Hepatocyte (in vitro differentiated cells): ENCODE results near the gene NOL3. TPM values are rescaled to one million over a fixed set of nuclear protein-coding genes. Genes with fewer than 3 reads are reported as not detected.

Experiments used
- DNase-seq: peaks from one replicate; pipeline ENCODE4 v3.0.0-alpha.2; 2016; ENCODE audit warnings: low spot score
- H2AFZ ChIP-seq: fragments of 200-600 bp; sonication (generic); 2 replicates; pipeline ENCODE4 v1.6.0; 2016; ENCODE audit warnings: antibody characterized with exemption, mild to moderate bottlenecking
- H3K27ac ChIP-seq: fragments of 200-600 bp; sonication (generic); 2 replicates; pipeline ENCODE4 v1.5.1; 2016; ENCODE audit warnings: mild to moderate bottlenecking
- H3K27me3 ChIP-seq: fragments of 200-600 bp; sonication (generic); 2 replicates; pipeline ENCODE4 v1.6.1; 2016
- H3K36me3 ChIP-seq: fragments of 200-600 bp; sonication (generic); replicated peaks from 2 replicates; pipeline ENCODE4 v1.5.1; 2016; ENCODE audit warnings: low read depth; ENCODE audit not compliant: insufficient read depth
- H3K4me1 ChIP-seq: fragments of 200-600 bp; sonication (generic); 2 replicates; pipeline ENCODE4 v1.5.1; 2016; ENCODE audit warnings: mild to moderate bottlenecking, moderate library complexity; ENCODE audit not compliant: insufficient read depth
- H3K4me2 ChIP-seq: fragments of 200-600 bp; sonication (generic); 2 replicates; pipeline ENCODE4 v1.6.0; 2016
- H3K4me3 ChIP-seq: fragments of 200-600 bp; sonication (generic); 2 replicates; pipeline ENCODE4 v1.5.1; 2016; ENCODE audit warnings: mild to moderate bottlenecking
- H3K79me2 ChIP-seq: fragments of 200-600 bp; sonication (generic); 2 replicates; pipeline ENCODE4 v1.6.0; 2017; ENCODE audit warnings: mild to moderate bottlenecking
- H3K9me2 ChIP-seq: fragments of 200-600 bp; sonication (generic); replicated peaks from 2 replicates; pipeline ENCODE4 v1.6.0; 2017; ENCODE audit warnings: mild to moderate bottlenecking; ENCODE audit not compliant: insufficient read depth
- H3K9me3 ChIP-seq: fragments of 200-600 bp; sonication (generic); 2 replicates; pipeline ENCODE4 v1.5.1; 2016; ENCODE audit warnings: low read depth, mild to moderate bottlenecking
- H4K20me1 ChIP-seq: fragments of 200-600 bp; sonication (generic); 2 replicates; pipeline ENCODE4 v1.6.0; 2016; ENCODE audit warnings: mild to moderate bottlenecking; ENCODE audit not compliant: insufficient read depth, poor library complexity, severe bottlenecking
- EZH2 ChIP-seq: fragments of 200-600 bp; sonication (generic); IDR thresholded peaks from 2 replicates; pipeline ENCODE4 v1.6.1; 2016; ENCODE audit warnings: antibody characterized with exemption, mild to moderate bottlenecking, borderline replicate concordance
- EZH2phosphoT487 ChIP-seq: fragments of 200-600 bp; sonication (generic); IDR thresholded peaks from one replicate; pipeline ENCODE4 v1.6.1; 2018; ENCODE audit warnings: antibody characterized with exemption, mild to moderate bottlenecking, low read depth, moderate library complexity; ENCODE audit not compliant: unreplicated experiment, severe bottlenecking
- WGBS: methylation state at CpG from one replicate; pipeline ENCODE4 v1.1.6; 2016; ENCODE audit warnings: low lambda C conversion rate; ENCODE audit errors: missing lambda C conversion rate; 5-methylcytosine and 5-hydroxymethylcytosine counted together
- polyA plus RNA-seq: library from polyadenylated mRNA; unstranded; fragments of >200 nt; fragmentation: Nextera tagmentation; extraction: Ambion mirVana; gene quantifications from 2 replicates; pipeline ENCODE4 v1.2.1, GENCODE V29; 2016
- total RNA-seq: library from RNA; depleted of rRNA; stranded (reverse); fragments of >200 nt; gene quantifications from 2 replicates; pipeline ENCODE4 v1.2.3, GENCODE V29; 2014
- TF ChIP-seq, protein P1 (sequence below): fragments of 200-600 bp; sonication (generic); IDR thresholded peaks from 2 replicates; pipeline ENCODE4 v1.5.1; 2016; ENCODE audit warnings: antibody characterized with exemption, mild to moderate bottlenecking; ENCODE audit not compliant: poor library complexity

The NOL3 gene
- total and polyA plus RNA-seq, 2 experiments from 2014 or later, result 9.3 to 10.9 TPM

DNA sequence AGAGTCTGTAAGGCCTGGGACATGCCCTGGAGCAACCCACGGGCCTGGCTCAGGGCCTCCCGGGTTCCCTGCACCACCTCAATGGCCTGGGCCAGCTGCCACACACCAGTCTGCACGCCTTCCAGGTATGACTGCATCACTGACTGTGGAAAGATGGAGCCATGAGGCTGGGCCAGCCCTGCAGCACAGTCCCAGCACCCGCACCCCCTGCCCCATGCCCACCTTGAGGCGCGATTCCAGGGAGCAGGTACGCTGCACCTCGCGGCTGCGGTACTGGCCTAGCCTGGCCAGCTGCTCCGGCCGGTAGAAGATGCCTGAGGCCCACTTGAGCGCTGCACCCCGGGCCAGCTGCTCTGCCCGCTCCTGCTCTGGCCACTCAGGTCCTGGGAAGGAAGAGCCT, 18.5 kb downstream of the NOL3 start:
- TF ChIP-seq, protein P1, sequence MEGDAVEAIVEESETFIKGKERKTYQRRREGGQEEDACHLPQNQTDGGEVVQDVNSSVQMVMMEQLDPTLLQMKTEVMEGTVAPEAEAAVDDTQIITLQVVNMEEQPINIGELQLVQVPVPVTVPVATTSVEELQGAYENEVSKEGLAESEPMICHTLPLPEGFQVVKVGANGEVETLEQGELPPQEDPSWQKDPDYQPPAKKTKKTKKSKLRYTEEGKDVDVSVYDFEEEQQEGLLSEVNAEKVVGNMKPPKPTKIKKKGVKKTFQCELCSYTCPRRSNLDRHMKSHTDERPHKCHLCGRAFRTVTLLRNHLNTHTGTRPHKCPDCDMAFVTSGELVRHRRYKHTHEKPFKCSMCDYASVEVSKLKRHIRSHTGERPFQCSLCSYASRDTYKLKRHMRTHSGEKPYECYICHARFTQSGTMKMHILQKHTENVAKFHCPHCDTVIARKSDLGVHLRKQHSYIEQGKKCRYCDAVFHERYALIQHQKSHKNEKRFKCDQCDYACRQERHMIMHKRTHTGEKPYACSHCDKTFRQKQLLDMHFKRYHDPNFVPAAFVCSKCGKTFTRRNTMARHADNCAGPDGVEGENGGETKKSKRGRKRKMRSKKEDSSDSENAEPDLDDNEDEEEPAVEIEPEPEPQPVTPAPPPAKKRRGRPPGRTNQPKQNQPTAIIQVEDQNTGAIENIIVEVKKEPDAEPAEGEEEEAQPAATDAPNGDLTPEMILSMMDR, result no peak
- TF ChIP-seq EZH2phosphoT487 (no peak), EZH2 (no peak)
- Histone ChIP-seq H3K4me2 (no peak overlapping the region), H3K79me2 (peaks cover 17% of the 10 kb centered on the region), H2AFZ (no peak overlapping the region), H3K9me2 (no peaks in the 10 kb centered on the region), H3K4me3 (no peak overlapping the region), H3K9me3 (no peaks in the 10 kb centered on the region), H3K36me3 (no peaks in the 10 kb centered on the region), H3K4me1 (peaks cover 17% of the 10 kb centered on the region), H3K27ac (no peak overlapping the region), H4K20me1 (no peaks in the 10 kb centered on the region), H3K27me3 (no peaks in the 10 kb centered on the region)
- 89% methylated on average over 15 of the region's 15 CpGs for WGBS
- no peak for DNase-seq

DNA sequence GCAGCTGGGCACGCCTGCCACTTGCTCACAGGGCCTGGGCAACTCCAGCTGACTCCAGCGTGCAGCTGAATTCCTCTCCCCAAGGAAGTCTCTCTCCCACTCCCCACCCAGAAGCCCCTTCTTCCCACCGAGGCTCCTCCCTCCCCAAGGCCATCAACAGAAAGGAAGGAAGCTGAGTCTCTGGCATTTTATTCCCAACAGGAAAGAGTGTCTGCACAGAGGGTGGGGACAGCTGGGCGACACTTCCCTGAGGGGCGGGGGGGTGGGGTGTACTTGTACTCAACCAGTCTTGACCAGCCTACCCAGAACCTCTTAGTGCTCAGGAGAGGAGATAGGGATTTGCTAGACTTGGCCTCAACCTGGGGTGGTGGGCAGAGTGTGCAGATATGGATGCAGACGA, 19.7 kb downstream of the NOL3 start, which contains the start of gene EXOC3L1:
EXOC3L1 (minus strand) TSS at position 96 of the 400 bp plus-strand sequence. CDS start 460 bp downstream, outside the sequence.
- Histone ChIP-seq H3K4me3 (no peak within 1 kb of the TSS), H2AFZ (no peak within 1 kb of the TSS), H4K20me1 (no peaks in the 10 kb centered on the region), H3K79me2 (peaks cover 22% of the 10 kb centered on the region), H3K9me2 (no peaks in the 10 kb centered on the region), H3K9me3 (no peaks in the 10 kb centered on the region), H3K4me2 (no peak within 1 kb of the TSS), H3K27me3 (no peaks in the 10 kb centered on the region), H3K4me1 (peaks cover 12% of the 10 kb centered on the region), H3K27ac (no peak within 1 kb of the TSS), H3K36me3 (no peaks in the 10 kb centered on the region)
- DNase-seq, result no peak
- WGBS, result 55% methylated on average over 6 of the region's 6 CpGs
- TF ChIP-seq, protein P1, result no peak
- no peak for TF ChIP-seq EZH2phosphoT487
- TF ChIP-seq EZH2, result no peak

DNA sequence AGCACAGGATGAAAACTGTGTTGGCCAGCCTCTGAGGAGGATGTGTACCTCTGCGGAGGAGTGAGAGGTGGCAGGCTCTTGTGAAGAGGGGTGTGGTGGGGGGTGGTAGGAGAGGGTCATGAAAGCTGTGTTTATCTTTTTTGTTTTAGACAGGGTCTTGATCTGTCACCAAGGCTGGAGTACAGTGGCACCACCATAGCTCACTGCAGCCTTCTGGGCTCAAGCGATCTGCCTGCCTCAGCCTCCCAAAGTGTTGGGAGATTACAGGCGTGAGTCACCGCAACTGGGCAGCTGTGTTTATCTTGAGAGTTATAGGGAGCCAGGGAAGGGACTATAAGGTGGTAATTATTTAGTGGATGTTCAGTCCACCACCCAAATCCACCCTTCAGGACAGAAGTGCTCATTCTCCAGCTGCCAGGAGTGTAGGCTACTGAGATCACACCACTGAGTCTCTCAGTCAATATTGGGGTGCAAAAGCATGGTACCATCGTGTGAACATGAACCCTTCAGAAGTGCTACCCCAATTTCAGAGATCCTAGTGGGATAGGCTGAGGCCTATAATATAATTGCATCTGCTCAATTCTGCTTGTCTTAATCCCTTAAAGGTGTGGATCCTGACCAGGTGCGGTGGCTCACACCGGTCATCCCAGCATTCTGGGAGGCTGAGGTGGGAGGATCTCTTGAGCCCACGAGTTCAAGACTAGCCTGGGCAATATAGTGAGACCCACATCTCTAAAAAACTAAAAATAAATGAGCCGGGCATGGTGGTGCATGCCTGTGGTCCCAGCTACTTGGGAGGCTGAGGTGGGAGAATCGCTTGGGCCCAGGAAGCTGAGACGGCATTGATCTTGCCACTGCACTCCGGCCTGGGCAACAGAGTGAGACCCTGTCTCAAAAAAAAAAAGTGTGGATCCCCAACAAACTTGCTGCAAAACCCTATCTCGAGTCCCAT, 20.4 kb downstream of the NOL3 start:
- DNase-seq, result no peak
- Histone ChIP-seq H3K9me2 (no peaks in the 10 kb centered on the region), H3K4me1 (peaks cover 10% of the 10 kb centered on the region), H3K36me3 (no peaks in the 10 kb centered on the region), H3K4me3 (no peak overlapping the region), H3K9me3 (no peaks in the 10 kb centered on the region), H3K4me2 (no peak overlapping the region), H3K79me2 (peaks cover 22% of the 10 kb centered on the region), H4K20me1 (no peaks in the 10 kb centered on the region), H2AFZ (no peak overlapping the region), H3K27ac (no peak overlapping the region), H3K27me3 (no peaks in the 10 kb centered on the region)
- 81% methylated on average over 13 of the region's 13 CpGs for WGBS
- TF ChIP-seq, protein P1, result no peak
- TF ChIP-seq EZH2, result no peak
